Ovary (tissue), 9 donors: ENCODE measurements around the gene LTK. TPM values are rescaled to one million over a fixed set of nuclear protein-coding genes. Genes with fewer than 3 reads are reported as not detected.

ENCODE experiments used
- DNase-seq, 5 donors: peaks; one replicate each; pipeline ENCODE4 v3.0.0-alpha.2; 2019 to 2020
- H3K27ac ChIP-seq, 2 donors: fragments of 200-600 bp; one replicate each; pipeline versions ENCODE4 v1.5.1 to v1.8.0; 2019 to 2022
- H3K27me3 ChIP-seq: fragments of 200-600 bp; one replicate; pipeline ENCODE4 v1.8.0; 2022
- H3K36me3 ChIP-seq: fragments of 200-600 bp; sonication (generic); one replicate; pipeline ENCODE4 v1.5.1; 2019
- H3K4me1 ChIP-seq: one replicate; pipeline ENCODE4 v1.8.1; 2013; ENCODE audit warnings: mild to moderate bottlenecking, moderate library complexity; ENCODE audit not compliant: insufficient read depth
- H3K4me3 ChIP-seq: fragments of 200-600 bp; sonication (generic); one replicate; pipeline ENCODE4 v1.5.1; 2017
- H3K9me3 ChIP-seq, 2 donors: fragments of 200-600 bp in 1 of 2; sonication (generic) in 1 of 2; one replicate each; pipeline versions ENCODE4 v1.5.1 to v1.8.1; 2013 to 2019; ENCODE audit warnings: mild to moderate bottlenecking in 1 of 2, moderate library complexity in 1 of 2
- CTCF ChIP-seq, 3 donors: fragments of 450-650 bp in 2 of 3; fragments of 200-600 bp in 1 of 3; IDR thresholded peaks; one replicate each; pipeline versions ENCODE4 v1.5.1 to v1.8.0; 2016 to 2022; ENCODE audit warnings: antibody characterized with exemption in 3 of 3, mild to moderate bottlenecking in 1 of 3
- EP300 ChIP-seq: sonication (generic); formaldehyde crosslinking; IDR thresholded peaks from one replicate; pipeline ENCODE4 v1.6.1; 2017; ENCODE audit warnings: antibody characterized with exemption
- POLR2A ChIP-seq: fragments of 450-650 bp; IDR thresholded peaks from one replicate; pipeline ENCODE4 v1.6.1; 2017; ENCODE audit warnings: antibody characterized with exemption, mild to moderate bottlenecking, moderate library complexity
- WGBS, 3 donors: extraction: QIAGEN DNeasy Blood & Tissue Kit in 1 of 3; methylation state at CpG; one replicate each; pipeline versions ENCODE4 v1.1.5 to v1.1.7; 2013 to 2017; 5-methylcytosine and 5-hydroxymethylcytosine counted together
- intact Hi-C, 4 donors: fragments of 100-400 bp; cut with DNase I; formaldehyde crosslinking; loops; one replicate each; pipeline versions ENCODE4 v1.11.0 to v1.15.1; 2022 to 2023
- polyA plus RNA-seq, 2 donors: library from polyadenylated mRNA; stranded (reverse); fragments of 200-250 nt in 1 of 2; fragments of 350-450 nt in 1 of 2; fragmentation: Illumina TruSeq in 1 of 2; extraction: RNeasy Lipid Tissue Mini Kit (QIAGEN cat#74804) in 1 of 2; gene quantifications; one replicate each; pipeline ENCODE4 v1.2.3, GENCODE V29; 2013 to 2014
- total RNA-seq, 7 donors: library from RNA; depleted of rRNA in 2 of 7; stranded (reverse); fragments of >200 nt in 2 of 7; fragmentation: NEBNext Ultra II Directional in 3 of 7; extraction: Animal tissue kit (Norgen Biotek cat#: 25700) in 3 of 7; gene quantifications; one replicate each; pipeline versions ENCODE4 v1.1.0 to v1.2.4, GENCODE V29; 2016 to 2023
- donor health status: DM: no; HTN: no; CAD: no; lungs with moderate emphysema.
- donor health status: DM: no; HTN: no; CAD: no.
- donor health status: Bipolar disorder and iron deficiency.
- donor health status: DM: yes; HTN: yes; CAD: no.
- donor health status: DM: no; HTN: no; CAD: no.
- donor health status: DM: yes; HTN: yes; CAD: no.

The LTK gene
- total and polyA plus RNA-seq, 9 donors = 0.17 to 0.46 (median 0.30) TPM; not detected in 4

GRCh38 chr15:41494922-41495735 lies 18.5 kb downstream of the LTK start:
- TF ChIP-seq POLR2A (no peak), EP300 (no peak), CTCF (IDR thresholded peaks at IDR 0.05) (no peak)
- no peaks in the 10 kb centered on the region for H3K9me3 ChIP-seq
- WGBS, 3 donors = 3 to 6% (median 3%) methylated on average over 44 to 60 of the region's 60 CpGs
- no peak overlapping the region for H3K27ac ChIP-seq
- H3K36me3 ChIP-seq = no peaks in the 10 kb centered on the region
- no peaks in the 10 kb centered on the region for H3K27me3 ChIP-seq
- H3K4me1 ChIP-seq = peaks cover 11% of the 10 kb centered on the region
- intact Hi-C loops = no loop called here
- peak overlapping the region; percentile 51 for H3K4me3 ChIP-seq
- no peak for DNase-seq

- Histone ChIP-seq H3K27ac (no peak overlapping the region), H3K4me3 (peak overlapping the region; percentile 51), H3K9me3 (no peaks in the 10 kb centered on the region), H3K4me1 (peaks cover 11% of the 10 kb centered on the region), H3K27me3 (no peaks in the 10 kb centered on the region), H3K36me3 (no peaks in the 10 kb centered on the region)
- TF ChIP-seq CTCF (IDR thresholded peaks at IDR 0.05) (no peak), POLR2A (no peak), EP300 (no peak)
- intact Hi-C loops = no loop called here
- 1% methylated on average over 62 to 77 of the region's 77 CpGs for WGBS, 3 donors
- DNase-seq = peak in 1 of 5 donors; percentile 44
Observed at GRCh38 chr15:41494190-41494921, 19.3 kb downstream of the LTK start.

GRCh38 chr15:41493902-41494189 lies 19.8 kb downstream of the LTK start:
- peaks cover 11% of the 10 kb centered on the region for H3K4me1 ChIP-seq
- H3K4me3 ChIP-seq = peak overlapping the region; percentile 51
- no peak for DNase-seq
- 0 to 1% (median 1%) methylated on average over 21 to 41 of the region's 41 CpGs for WGBS, 3 donors
- no peak overlapping the region for H3K27ac ChIP-seq
- no peaks in the 10 kb centered on the region for H3K9me3 ChIP-seq
- no peaks in the 10 kb centered on the region for H3K27me3 ChIP-seq
- intact Hi-C loops = no loop called here
- no peak for TF ChIP-seq CTCF (IDR thresholded peaks at IDR 0.05)
- TF ChIP-seq POLR2A = no peak
- no peak for TF ChIP-seq EP300
- H3K36me3 ChIP-seq = no peaks in the 10 kb centered on the region

GRCh38 chr15:41493205-41493901 lies 20.3 kb downstream of the LTK start, which contains the start of gene ITPKA:
TSS of gene ITPKA (plus strand) at chr15:41493874. CDS start at chr15:41493928, 54 bp downstream.
- TF ChIP-seq POLR2A (no peak), EP300 (no peak), CTCF (IDR thresholded peaks at IDR 0.05) (no peak)
- WGBS, 3 donors = 0 to 1% (median 0%) methylated on average over 36 to 60 of the region's 60 CpGs
- peak within 1 kb of the TSS; percentile 51 for H3K4me3 ChIP-seq
- H3K27ac ChIP-seq = no peak within 1 kb of the TSS
- no peaks in the 10 kb centered on the region for H3K9me3 ChIP-seq
- intact Hi-C loops = no loop called here
- peaks cover 11% of the 10 kb centered on the region for H3K4me1 ChIP-seq
- peak; percentile 57 to 72 (median 66) for DNase-seq
- H3K27me3 ChIP-seq = no peaks in the 10 kb centered on the region
- H3K36me3 ChIP-seq = no peaks in the 10 kb centered on the region
